ENCODE measurements around the gene NANS. TPM values are rescaled to one million over a fixed set of nuclear protein-coding genes. Genes with fewer than 3 reads are reported as not detected.

The NANS gene
- total and polyA plus RNA-seq, 2 of the 8 experiments (the other 6 are each of a cell fraction or from before 2014, with no cell fraction given): 56.5 to 67.3 TPM

DNA sequence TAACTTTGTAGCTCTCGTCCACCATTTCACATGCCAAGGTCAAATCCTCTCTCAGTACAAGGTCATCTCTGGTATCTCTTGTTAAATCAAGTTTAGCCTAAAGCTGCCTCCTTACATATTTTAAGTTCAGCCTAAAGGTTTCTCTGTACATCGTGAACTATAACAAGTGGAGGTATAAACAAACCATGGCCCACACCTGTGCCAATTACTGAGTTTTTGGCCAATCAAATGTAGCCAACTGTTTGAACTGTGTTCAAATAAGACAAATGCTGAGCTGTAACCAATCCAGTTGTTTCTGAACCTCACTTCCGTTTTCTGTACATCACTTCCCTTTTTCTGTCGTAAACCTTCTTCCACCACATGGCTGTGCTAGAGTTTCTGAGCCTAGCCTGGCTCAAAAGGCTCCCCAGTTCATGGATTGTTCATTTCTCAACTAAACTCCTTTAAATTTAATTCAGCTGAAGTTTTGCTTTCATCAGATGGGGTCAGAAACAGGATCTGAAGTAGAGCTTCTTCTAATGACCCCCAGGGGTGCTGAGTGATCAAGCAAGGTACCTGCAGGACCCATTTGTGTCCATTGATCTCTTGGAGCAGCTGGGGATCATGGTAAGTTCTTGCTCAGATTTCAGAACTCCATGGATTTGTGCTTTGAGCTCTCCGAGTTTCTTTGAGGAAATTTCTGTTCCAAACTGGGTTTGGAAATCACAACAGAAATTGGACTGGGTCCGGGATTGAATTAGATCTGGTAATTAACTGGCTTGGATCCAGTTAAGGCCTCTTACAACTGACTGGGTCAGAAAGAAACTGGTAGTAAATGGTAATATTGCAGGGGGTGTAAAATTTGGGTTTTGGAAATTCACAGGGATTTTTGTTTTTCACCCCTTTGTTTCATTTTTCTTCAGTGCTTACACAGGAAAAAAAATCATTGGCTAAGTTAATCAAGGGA, 11.0 kb upstream of the NANS start (continued):
- TF ChIP-seq YY1 (IDR thresholded peaks at IDR 0.05; ENCODE audit: low read depth, low read length) (no peak), CREB1 (IDR thresholded peaks at IDR 0.05) (no peak), PHF8 (conservative IDR thresholded peaks at IDR 0.05; ENCODE audit: low read depth, low read length) (no peak), POU5F1 (IDR thresholded peaks at IDR 0.05; ENCODE audit: low read depth, low read length) (no peak)
